Neural progenitor cell (in vitro differentiated cells): ENCODE measurements around the gene TTR.

Source experiments
- EZH2 ChIP-seq: fragments of 200-600 bp; sonication (generic); IDR thresholded peaks from 2 replicates; pipeline ENCODE4 v1.6.1; 2017; ENCODE audit warnings: antibody characterized with exemption, mild to moderate bottlenecking, moderate library complexity
- EZH2phosphoT487 ChIP-seq: fragments of 200-600 bp; sonication (generic); IDR thresholded peaks from 2 replicates; pipeline ENCODE4 v1.6.1; 2017; ENCODE audit warnings: antibody characterized with exemption
- TF ChIP-seq, protein P1 (sequence below): fragments of 200-600 bp; sonication (generic); IDR thresholded peaks from 2 replicates; pipeline ENCODE4 v1.5.1; 2017; ENCODE audit warnings: antibody characterized with exemption, mild to moderate bottlenecking

DNA sequence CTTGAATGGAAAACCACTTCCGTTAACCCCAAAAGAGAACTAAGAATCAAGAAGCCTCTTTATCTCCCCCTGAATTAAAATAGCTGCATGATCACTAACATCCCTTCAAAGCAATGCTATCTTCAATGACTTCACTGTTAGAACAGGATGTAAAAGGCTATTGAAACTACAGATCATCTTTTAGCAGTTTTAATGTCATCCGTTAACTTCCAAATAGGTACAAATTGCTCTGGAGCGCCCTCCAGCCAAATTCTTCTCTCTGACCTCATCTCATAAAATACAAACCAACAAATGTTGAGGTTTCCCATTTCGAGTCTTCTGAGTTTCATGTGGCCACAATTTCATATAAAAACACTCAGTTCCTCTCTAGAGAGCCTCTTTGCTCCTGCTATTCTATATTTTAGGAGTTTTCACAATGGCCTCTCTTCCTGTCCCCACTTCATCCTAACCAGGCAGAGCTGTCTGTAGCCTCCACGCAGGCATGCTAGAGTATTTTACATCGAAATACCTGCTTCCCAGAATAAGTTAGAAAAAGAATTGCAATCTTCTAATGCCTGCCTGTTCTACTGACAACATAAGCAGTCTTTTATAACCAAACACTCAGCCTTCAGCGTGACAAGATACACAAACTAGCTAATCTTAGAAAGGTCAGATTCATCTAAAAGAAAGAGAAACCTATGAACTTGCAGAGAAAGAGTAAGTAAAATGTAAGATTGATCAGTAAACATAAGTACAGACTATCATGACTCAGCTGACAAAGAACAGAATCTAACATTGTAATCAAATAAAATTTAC, 54.9 kb downstream of the TTR start:
- TF ChIP-seq, protein P1, sequence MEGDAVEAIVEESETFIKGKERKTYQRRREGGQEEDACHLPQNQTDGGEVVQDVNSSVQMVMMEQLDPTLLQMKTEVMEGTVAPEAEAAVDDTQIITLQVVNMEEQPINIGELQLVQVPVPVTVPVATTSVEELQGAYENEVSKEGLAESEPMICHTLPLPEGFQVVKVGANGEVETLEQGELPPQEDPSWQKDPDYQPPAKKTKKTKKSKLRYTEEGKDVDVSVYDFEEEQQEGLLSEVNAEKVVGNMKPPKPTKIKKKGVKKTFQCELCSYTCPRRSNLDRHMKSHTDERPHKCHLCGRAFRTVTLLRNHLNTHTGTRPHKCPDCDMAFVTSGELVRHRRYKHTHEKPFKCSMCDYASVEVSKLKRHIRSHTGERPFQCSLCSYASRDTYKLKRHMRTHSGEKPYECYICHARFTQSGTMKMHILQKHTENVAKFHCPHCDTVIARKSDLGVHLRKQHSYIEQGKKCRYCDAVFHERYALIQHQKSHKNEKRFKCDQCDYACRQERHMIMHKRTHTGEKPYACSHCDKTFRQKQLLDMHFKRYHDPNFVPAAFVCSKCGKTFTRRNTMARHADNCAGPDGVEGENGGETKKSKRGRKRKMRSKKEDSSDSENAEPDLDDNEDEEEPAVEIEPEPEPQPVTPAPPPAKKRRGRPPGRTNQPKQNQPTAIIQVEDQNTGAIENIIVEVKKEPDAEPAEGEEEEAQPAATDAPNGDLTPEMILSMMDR = no peak
- no peak for TF ChIP-seq EZH2
- no peak for TF ChIP-seq EZH2phosphoT487
